ENCODE data around the gene ASCL2.
"Not testable (repeated sequence)": the region's sequence is repeated elsewhere in the genome, so short reads cannot be mapped to it uniquely, and the experiment has no call there.

ASCL2 gene

DNA sequence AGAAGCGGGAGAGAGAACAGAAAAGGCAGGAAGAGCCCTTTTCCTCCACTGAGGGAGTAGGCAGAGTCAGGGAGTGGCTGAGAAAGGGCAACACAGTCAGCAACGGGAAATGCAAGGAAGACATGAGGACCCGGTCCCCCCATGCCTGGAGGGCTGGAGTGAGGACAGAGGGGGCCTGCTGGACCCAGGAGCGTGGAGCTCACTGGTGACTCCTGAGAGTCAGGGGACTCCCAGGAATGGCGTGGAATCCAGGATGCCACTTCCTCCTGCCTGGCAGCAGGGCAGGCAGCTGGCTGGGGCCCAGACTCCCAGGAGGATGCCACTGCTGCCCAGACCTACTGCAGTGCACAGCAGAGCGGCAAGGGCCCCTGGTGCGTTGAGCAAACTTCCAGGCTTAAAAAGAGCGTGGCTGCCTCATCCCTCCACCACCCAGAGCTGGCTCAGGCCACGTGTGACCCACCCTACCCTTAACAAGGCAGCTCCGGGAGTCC is 20.0 kb upstream of the ASCL2 start:
- peaks cover 0 to 25% (median 14%) of the 10 kb centered on the region in 4 experiments for H3K4me1 ChIP-seq (ENCODE audit: control extremely low read depth in 1 of 4, control insufficient read depth in 4 of 4, insufficient read depth in 4 of 4, low read length in 3 of 4)
- no peak for DNase-seq
- whole genome bisulfite sequencing (ENCODE audit: insufficient coverage), result 96% methylated on average over 7 of the region's 10 CpGs
- peaks cover 0 to 5% (median 0%) of the 10 kb centered on the region in 4 experiments for H3K36me3 ChIP-seq (ENCODE audit: control insufficient read depth in 4 of 4, insufficient read depth in 4 of 4, low read length in 3 of 4)
- no peak overlapping the region for H3K27ac ChIP-seq (ENCODE audit: insufficient read depth in 1 of 2, low read depth in 1 of 2, low read length in 2 of 2, poor library complexity in 1 of 2, severe bottlenecking in 2 of 2)
- H3K4me3 ChIP-seq (ENCODE audit: control insufficient read depth in 1 of 7, extremely low read depth in 1 of 7, insufficient read depth in 4 of 7, low read depth in 2 of 7, low read length in 6 of 7), result no peak overlapping the region
- H3K27me3 ChIP-seq (replicated peaks in 2 of 5; ENCODE audit: control insufficient read depth in 4 of 5, insufficient read depth in 5 of 5, low read length in 4 of 5), result peaks cover 0 to 2% (median 0%) of the 10 kb centered on the region in 5 experiments
- peaks cover 0 to 3% (median 0%) of the 10 kb centered on the region in 5 experiments for H3K9me3 ChIP-seq (ENCODE audit: control extremely low read depth in 1 of 5, control insufficient read depth in 4 of 5, insufficient read depth in 2 of 5, low read depth in 1 of 5, low read length in 4 of 5)
- POLR2A ChIA-PET, result no interaction called here
- CTCF ChIA-PET, result interaction anchor here (1.0 to 1.2 kb wide), 2 partner anchors 15 to 96 kb away, joined by 3 to 4 read pairs; no protein-coding TSS in a partner anchor

DNA sequence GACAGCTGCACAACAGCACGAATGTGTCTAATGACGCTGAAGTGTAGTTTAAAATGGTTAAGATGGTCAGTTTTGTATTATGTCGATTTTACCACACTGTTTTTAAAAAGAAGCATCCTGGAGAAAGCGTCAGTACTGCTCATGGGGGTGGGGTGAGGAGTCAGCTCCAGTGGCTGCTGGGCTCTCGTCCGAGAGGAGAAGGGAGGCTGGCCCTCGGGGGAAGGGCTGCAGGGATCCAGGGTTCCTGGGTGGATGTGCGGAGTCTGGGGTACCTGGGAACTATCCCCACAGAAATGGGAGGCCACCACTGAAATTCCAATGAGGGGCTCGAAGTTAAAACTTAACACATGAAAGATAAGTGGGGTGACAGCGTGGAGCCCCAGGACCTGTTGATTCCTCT is 19.5 kb upstream of the ASCL2 start:
- Histone ChIP-seq H3K27ac (ENCODE audit: insufficient read depth in 1 of 2, low read depth in 1 of 2, low read length in 2 of 2, poor library complexity in 1 of 2, severe bottlenecking in 2 of 2) (no peak overlapping the region), H3K4me1 (ENCODE audit: control extremely low read depth in 1 of 4, control insufficient read depth in 4 of 4, insufficient read depth in 4 of 4, low read length in 3 of 4) (peaks cover 0 to 25% (median 14%) of the 10 kb centered on the region in 4 experiments), H3K4me3 (ENCODE audit: control insufficient read depth in 1 of 7, extremely low read depth in 1 of 7, insufficient read depth in 4 of 7, low read depth in 2 of 7, low read length in 6 of 7) (no peak overlapping the region), H3K9me3 (ENCODE audit: control extremely low read depth in 1 of 5, control insufficient read depth in 4 of 5, insufficient read depth in 2 of 5, low read depth in 1 of 5, low read length in 4 of 5) (peaks cover 0 to 3% (median 0%) of the 10 kb centered on the region in 5 experiments), H3K27me3 (replicated peaks in 2 of 5; ENCODE audit: control insufficient read depth in 4 of 5, insufficient read depth in 5 of 5, low read length in 4 of 5) (peaks cover 0 to 2% (median 0%) of the 10 kb centered on the region in 5 experiments), H3K36me3 (ENCODE audit: control insufficient read depth in 4 of 4, insufficient read depth in 4 of 4, low read length in 3 of 4) (peaks cover 0 to 3% (median 0%) of the 10 kb centered on the region in 4 experiments)
- no peak for DNase-seq
- CTCF ChIA-PET, result interaction anchor here (1.0 to 1.6 kb wide), 4 partner anchors 9 to 96 kb away, joined by 3 to 5 read pairs (median 4); no protein-coding TSS in a partner anchor
- WGBS (ENCODE audit: insufficient coverage), result 97% methylated on average over 10 of the region's 10 CpGs
- POLR2A ChIA-PET, result no interaction called here

DNA sequence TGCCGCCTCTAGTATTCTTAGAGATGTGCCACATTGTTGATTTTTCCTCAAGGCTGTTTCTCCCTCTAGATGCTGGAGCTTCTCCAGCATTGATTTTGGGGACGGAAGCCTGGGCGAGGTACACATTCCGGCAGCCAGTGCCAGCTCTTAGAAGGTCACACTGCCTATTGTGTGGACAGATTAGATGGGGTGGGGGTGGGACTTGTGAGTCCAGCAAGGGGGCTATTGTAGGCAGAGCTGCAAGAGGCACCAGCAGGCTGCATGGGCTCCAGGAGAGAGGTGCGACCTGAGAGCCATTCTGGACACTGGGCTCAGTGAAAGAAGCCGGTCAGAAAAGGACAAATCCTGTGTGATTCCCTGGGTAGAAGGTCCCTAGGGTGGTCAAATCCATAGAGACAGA is 19.0 kb upstream of the ASCL2 start:
- POLR2A ChIA-PET, result interaction anchor here (0.6 kb wide), 1 partner anchor 40 kb away, joined by 3 read pairs; no protein-coding TSS in a partner anchor
- no peak for DNase-seq
- WGBS (ENCODE audit: insufficient coverage), result 100% methylated on average over 3 of the region's 6 CpGs

DNA sequence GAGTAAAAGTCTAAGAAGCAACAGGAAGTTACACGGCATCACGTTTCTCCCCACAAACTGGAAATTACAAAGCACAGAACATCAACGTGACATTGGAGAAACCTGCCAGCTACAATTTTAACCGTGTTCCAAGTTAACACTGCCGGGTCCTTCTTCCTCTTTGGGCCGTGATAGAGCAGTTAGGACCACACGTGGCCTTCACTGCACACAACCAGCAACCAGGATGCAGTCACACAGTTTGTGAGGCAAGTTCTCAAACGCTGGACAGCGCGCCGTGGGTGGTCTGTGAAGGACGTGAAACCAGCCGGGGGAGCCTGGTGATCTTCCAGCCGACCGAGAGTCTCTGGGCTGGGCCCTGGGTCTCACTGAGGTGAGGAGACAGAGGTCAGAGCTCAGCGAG is 16.7 kb upstream of the ASCL2 start:
- Histone ChIP-seq H3K27ac (ENCODE audit: insufficient read depth in 1 of 2, low read depth in 1 of 2, low read length in 2 of 2, poor library complexity in 1 of 2, severe bottlenecking in 2 of 2) (no peak overlapping the region), H3K4me1 (ENCODE audit: control extremely low read depth in 1 of 4, control insufficient read depth in 4 of 4, insufficient read depth in 4 of 4, low read length in 3 of 4) (peaks cover 0 to 8% (median 7%) of the 10 kb centered on the region in 4 experiments), H3K4me3 (ENCODE audit: control insufficient read depth in 1 of 7, extremely low read depth in 1 of 7, insufficient read depth in 4 of 7, low read depth in 2 of 7, low read length in 6 of 7) (no peak overlapping the region), H3K27me3 (replicated peaks in 2 of 5; ENCODE audit: control insufficient read depth in 4 of 5, insufficient read depth in 5 of 5, low read length in 4 of 5) (peaks cover 0 to 2% (median 0%) of the 10 kb centered on the region in 5 experiments), H3K9me3 (ENCODE audit: control extremely low read depth in 1 of 5, control insufficient read depth in 4 of 5, insufficient read depth in 2 of 5, low read depth in 1 of 5, low read length in 4 of 5) (peaks cover 0 to 9% (median 2%) of the 10 kb centered on the region in 5 experiments), H3K36me3 (ENCODE audit: control insufficient read depth in 4 of 4, insufficient read depth in 4 of 4, low read length in 3 of 4) (peaks cover 0 to 3% (median 0%) of the 10 kb centered on the region in 4 experiments)
- DNase-seq, result peak in 2 of 3 donors; percentile 61 to 72
- ChIA-PET POLR2A (no interaction called here), CTCF (interaction anchor here (1.2 to 2.0 kb wide), 2 partner anchors 12 to 90 kb away, joined by 3 to 6 read pairs; no protein-coding TSS in a partner anchor)
- 52% methylated on average over 16 of the region's 16 CpGs for WGBS (ENCODE audit: insufficient coverage)

More for the DNA sequence above, 19.0 kb upstream of the ASCL2 start:
- peaks cover 0 to 2% (median 0%) of the 10 kb centered on the region in 5 experiments for H3K27me3 ChIP-seq (replicated peaks in 2 of 5; ENCODE audit: control insufficient read depth in 4 of 5, insufficient read depth in 5 of 5, low read length in 4 of 5)
- CTCF ChIA-PET, result interaction anchor here (1.0 to 1.6 kb wide), 3 partner anchors 10 to 95 kb away, joined by 3 to 5 read pairs (median 3); no protein-coding TSS in a partner anchor
- H3K4me1 ChIP-seq (ENCODE audit: control extremely low read depth in 1 of 4, control insufficient read depth in 4 of 4, insufficient read depth in 4 of 4, low read length in 3 of 4), result peaks cover 0 to 22% (median 14%) of the 10 kb centered on the region in 4 experiments
- H3K27ac ChIP-seq (ENCODE audit: insufficient read depth in 1 of 2, low read depth in 1 of 2, low read length in 2 of 2, poor library complexity in 1 of 2, severe bottlenecking in 2 of 2), result no peak overlapping the region
- peaks cover 0 to 3% (median 0%) of the 10 kb centered on the region in 4 experiments for H3K36me3 ChIP-seq (ENCODE audit: control insufficient read depth in 4 of 4, insufficient read depth in 4 of 4, low read length in 3 of 4)
- H3K4me3 ChIP-seq (ENCODE audit: control insufficient read depth in 1 of 7, extremely low read depth in 1 of 7, insufficient read depth in 4 of 7, low read depth in 2 of 7, low read length in 6 of 7), result no peak overlapping the region
- peaks cover 0 to 3% (median 0%) of the 10 kb centered on the region in 5 experiments for H3K9me3 ChIP-seq (ENCODE audit: control extremely low read depth in 1 of 5, control insufficient read depth in 4 of 5, insufficient read depth in 2 of 5, low read depth in 1 of 5, low read length in 4 of 5)

GRCh38 chr11:2286350-2286749 is 16.0 kb upstream of the ASCL2 start:
- H3K4me1 ChIP-seq (ENCODE audit: control extremely low read depth in 1 of 4, control insufficient read depth in 4 of 4, insufficient read depth in 4 of 4, low read length in 3 of 4); H3K36me3 ChIP-seq (ENCODE audit: control insufficient read depth in 4 of 4, insufficient read depth in 4 of 4, low read length in 3 of 4); POLR2A ChIA-PET; H3K27ac ChIP-seq (ENCODE audit: insufficient read depth in 1 of 2, low read depth in 1 of 2, low read length in 2 of 2, poor library complexity in 1 of 2, severe bottlenecking in 2 of 2); DNase-seq; H3K27me3 ChIP-seq (replicated peaks in 2 of 5; ENCODE audit: control insufficient read depth in 4 of 5, insufficient read depth in 5 of 5, low read length in 4 of 5); H3K4me3 ChIP-seq (ENCODE audit: control insufficient read depth in 1 of 7, extremely low read depth in 1 of 7, insufficient read depth in 4 of 7, low read depth in 2 of 7, low read length in 6 of 7): not testable (repeated sequence)
- WGBS (ENCODE audit: insufficient coverage), result 94% methylated on average over 9 of the region's 13 CpGs
- CTCF ChIA-PET, result interaction anchor here (1.2 kb wide), 1 partner anchor 89 kb away, joined by 3 read pairs; no protein-coding TSS in a partner anchor
- H3K9me3 ChIP-seq (ENCODE audit: control extremely low read depth in 1 of 5, control insufficient read depth in 4 of 5, insufficient read depth in 2 of 5, low read depth in 1 of 5, low read length in 4 of 5), result peaks cover 0 to 15% (median 2%) of the 10 kb centered on the region in 5 experiments

DNA sequence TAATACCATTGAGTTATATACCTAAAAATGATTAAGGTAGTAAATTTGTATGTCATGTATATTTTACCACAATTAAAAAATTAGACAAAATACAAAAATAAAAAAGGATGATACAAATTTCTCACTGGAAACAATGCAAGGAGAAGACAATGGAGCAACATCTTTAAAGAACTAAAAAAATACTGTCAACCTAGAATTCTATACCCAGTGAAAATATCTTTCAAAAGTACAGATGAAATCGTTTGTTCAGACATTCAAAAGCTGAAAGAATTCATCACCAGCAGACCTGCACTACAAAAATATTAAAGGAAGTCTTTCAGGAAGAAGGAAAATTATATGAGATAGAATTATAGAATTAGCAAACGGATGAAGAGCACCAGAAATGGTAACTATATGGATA is 9.8 kb upstream of the ASCL2 start:
- ChIA-PET POLR2A (interaction anchor here (0.7 kb wide), 1 partner anchor 604 kb away, joined by 7 read pairs; no protein-coding TSS in a partner anchor), CTCF (interaction anchor here (0.7 kb wide), 1 partner anchor 12 kb away, joined by 3 read pairs; no protein-coding TSS in a partner anchor)
- peak in 1 of 3 donors; percentile 39 for DNase-seq
- H3K4me3 ChIP-seq (ENCODE audit: control insufficient read depth in 1 of 7, extremely low read depth in 1 of 7, insufficient read depth in 4 of 7, low read depth in 2 of 7, low read length in 6 of 7), result no peak overlapping the region
- no peak overlapping the region for H3K27ac ChIP-seq (ENCODE audit: insufficient read depth in 1 of 2, low read depth in 1 of 2, low read length in 2 of 2, poor library complexity in 1 of 2, severe bottlenecking in 2 of 2)
- peaks cover 4 to 41% (median 13%) of the 10 kb centered on the region in 5 experiments for H3K9me3 ChIP-seq (ENCODE audit: control extremely low read depth in 1 of 5, control insufficient read depth in 4 of 5, insufficient read depth in 2 of 5, low read depth in 1 of 5, low read length in 4 of 5)
- H3K36me3 ChIP-seq (ENCODE audit: control insufficient read depth in 4 of 4, insufficient read depth in 4 of 4, low read length in 3 of 4), result no peaks in the 10 kb centered on the region
- H3K4me1 ChIP-seq (ENCODE audit: control extremely low read depth in 1 of 4, control insufficient read depth in 4 of 4, insufficient read depth in 4 of 4, low read length in 3 of 4), result no peaks in the 10 kb centered on the region
- no CpG with 5 or more reads among the region's 2 CpGs for WGBS (ENCODE audit: insufficient coverage)
- H3K27me3 ChIP-seq (replicated peaks in 2 of 5; ENCODE audit: control insufficient read depth in 4 of 5, insufficient read depth in 5 of 5, low read length in 4 of 5), result no peaks in the 10 kb centered on the region

- 97% methylated on average over 6 of the region's 6 CpGs for WGBS (ENCODE audit: insufficient coverage)
- no peak overlapping the region for H3K4me3 ChIP-seq (ENCODE audit: control insufficient read depth in 1 of 7, extremely low read depth in 1 of 7, insufficient read depth in 4 of 7, low read depth in 2 of 7, low read length in 6 of 7)
- no peaks in the 10 kb centered on the region for H3K4me1 ChIP-seq (ENCODE audit: control extremely low read depth in 1 of 4, control insufficient read depth in 4 of 4, insufficient read depth in 4 of 4, low read length in 3 of 4)
- DNase-seq, result no peak
- ChIA-PET CTCF (interaction anchor here (1.2 kb wide), 1 partner anchor 21 kb away, joined by 4 read pairs; no protein-coding TSS in a partner anchor), POLR2A (no interaction called here)
- H3K9me3 ChIP-seq (ENCODE audit: control extremely low read depth in 1 of 5, control insufficient read depth in 4 of 5, insufficient read depth in 2 of 5, low read depth in 1 of 5, low read length in 4 of 5), result peaks cover 2 to 41% (median 13%) of the 10 kb centered on the region in 5 experiments
- no peaks in the 10 kb centered on the region for H3K36me3 ChIP-seq (ENCODE audit: control insufficient read depth in 4 of 4, insufficient read depth in 4 of 4, low read length in 3 of 4)
- H3K27ac ChIP-seq (ENCODE audit: insufficient read depth in 1 of 2, low read depth in 1 of 2, low read length in 2 of 2, poor library complexity in 1 of 2, severe bottlenecking in 2 of 2), result no peak overlapping the region
- H3K27me3 ChIP-seq (replicated peaks in 2 of 5; ENCODE audit: control insufficient read depth in 4 of 5, insufficient read depth in 5 of 5, low read length in 4 of 5), result peaks cover 0 to 2% (median 0%) of the 10 kb centered on the region in 5 experiments
Measured at GRCh38 chr11:2277933-2278523, 7.6 kb upstream of the ASCL2 start.
